CD14-positive monocyte (primary cell): ENCODE measurements around the gene RETREG3. TPM values are rescaled to one million over a fixed set of nuclear protein-coding genes. Genes with fewer than 3 reads are reported as not detected.
"Not testable (repeated sequence)": the region's sequence is repeated elsewhere in the genome, so short reads cannot be mapped to it uniquely, and the experiment has no call there.

Source experiments
- DNase-seq, 3 donors: peaks; one replicate each; pipeline ENCODE4 v3.0.0-alpha.2; 2011 to 2022
- H2AFZ ChIP-seq: 2 replicates; pipeline ENCODE4 v1.6.0; 2012; ENCODE audit warnings: mild to moderate bottlenecking, low read depth, low read length, inconsistent platforms; ENCODE audit not compliant: insufficient read depth, poor library complexity, severe bottlenecking
- H3K27ac ChIP-seq, 2 donors: 1 replicate in 1 of 2; 2 replicates in 1 of 2; pipeline ENCODE4 v1.5.1; 2012 to 2013; ENCODE audit warnings: low read length in 2 of 2, control low read depth in 1 of 2, inconsistent platforms in 1 of 2, low read depth in 1 of 2, mild to moderate bottlenecking in 1 of 2
- H3K27me3 ChIP-seq, 2 donors: one replicate each; pipeline versions ENCODE4 v1.6.0 to v1.6.1; 2011 to 2013; ENCODE audit warnings: low read length in 2 of 2; ENCODE audit not compliant: control insufficient read depth in 2 of 2, insufficient read depth in 2 of 2
- H3K36me3 ChIP-seq, 2 donors: replicated peaks in 1 of 2; 1 replicate in 1 of 2; 2 replicates in 1 of 2; pipeline versions ENCODE4 v1.5.1 to v1.6.1; 2012 to 2013; ENCODE audit warnings: low read length in 2 of 2, control low read depth in 1 of 2, inconsistent platforms in 1 of 2, mild to moderate bottlenecking in 1 of 2; ENCODE audit not compliant: insufficient read depth in 2 of 2, control insufficient read depth in 1 of 2
- H3K4me1 ChIP-seq, 2 donors: 1 replicate in 1 of 2; 2 replicates in 1 of 2; pipeline versions ENCODE4 v1.5.1 to v1.6.1; 2012 to 2013; ENCODE audit warnings: low read length in 2 of 2, control low read depth in 1 of 2, inconsistent platforms in 1 of 2, mild to moderate bottlenecking in 1 of 2, moderate library complexity in 1 of 2; ENCODE audit not compliant: insufficient read depth in 2 of 2, control insufficient read depth in 1 of 2
- H3K4me2 ChIP-seq: replicated peaks from 2 replicates; pipeline ENCODE3; 2012; ENCODE audit warnings: low read length, moderate library complexity, mild to moderate bottlenecking; ENCODE audit not compliant: poor library complexity, severe bottlenecking; ENCODE audit errors: extremely low read depth
- H3K4me3 ChIP-seq, 3 experiments: fragments of 200-600 bp in 1 of 3; sonication (generic) in 1 of 3; replicated peaks in 1 of 3; 1 replicate in 2 of 3; 2 replicates in 1 of 3; pipeline ENCODE4 v1.5.1; 2011 to 2013; ENCODE audit warnings: low read length in 3 of 3, mild to moderate bottlenecking in 3 of 3, control low read depth in 2 of 3, low read depth in 2 of 3, inconsistent platforms in 1 of 3, moderate library complexity in 1 of 3
- H3K79me2 ChIP-seq: 2 replicates; pipeline ENCODE4 v1.6.0; 2012; ENCODE audit warnings: mild to moderate bottlenecking, control low read depth, inconsistent platforms, low read length, moderate library complexity; ENCODE audit not compliant: insufficient read depth
- H3K9ac ChIP-seq: 2 replicates; pipeline ENCODE4 v1.6.0; 2017; ENCODE audit warnings: low read length, mild to moderate bottlenecking; ENCODE audit not compliant: insufficient read depth, poor library complexity, severe bottlenecking
- H3K9me3 ChIP-seq, 2 donors: replicated peaks in 1 of 2; 1 replicate in 1 of 2; 2 replicates in 1 of 2; pipeline versions ENCODE4 v1.5.1 to v1.6.1; 2012 to 2013; ENCODE audit warnings: low read length in 2 of 2, control low read depth in 1 of 2; ENCODE audit not compliant: control insufficient read depth in 1 of 2, insufficient read depth in 1 of 2
- H4K20me1 ChIP-seq: 2 replicates; pipeline ENCODE4 v1.6.0; 2012; ENCODE audit warnings: mild to moderate bottlenecking, low read length, control low read depth, moderate library complexity; ENCODE audit not compliant: insufficient read depth
- H3K27ac Mint-ChIP-seq, 7 donors: one replicate each; pipeline ENCODE4 v1.8.0; 2020; ENCODE audit warnings: mild to moderate bottlenecking in 7 of 7, mixed read lengths in 7 of 7, moderate library complexity in 6 of 7, inconsistent platforms in 2 of 7
- H3K27me3 Mint-ChIP-seq, 3 donors: one replicate each; pipeline ENCODE4 v1.8.0; 2021 to 2022; ENCODE audit warnings: low read depth in 3 of 3, mild to moderate bottlenecking in 3 of 3, mixed read lengths in 3 of 3, moderate library complexity in 3 of 3, inconsistent platforms in 1 of 3
- H3K36me3 Mint-ChIP-seq, 2 donors: one replicate each; pipeline ENCODE4 v1.8.0; 2020; ENCODE audit warnings: mixed read lengths in 2 of 2, inconsistent platforms in 1 of 2, mild to moderate bottlenecking in 1 of 2
- H3K4me1 Mint-ChIP-seq: one replicate; pipeline ENCODE4 v1.8.0; 2020; ENCODE audit warnings: mild to moderate bottlenecking, mixed read lengths
- H3K4me3 Mint-ChIP-seq, 2 donors: one replicate each; pipeline ENCODE4 v1.8.0; 2020; ENCODE audit warnings: mild to moderate bottlenecking in 2 of 2, mixed read lengths in 2 of 2, moderate library complexity in 1 of 2
- H3K9me3 Mint-ChIP-seq, 7 donors: one replicate each; pipeline ENCODE4 v1.8.0; 2020 to 2022; ENCODE audit warnings: mixed read lengths in 7 of 7, mild to moderate bottlenecking in 6 of 7, moderate library complexity in 6 of 7, inconsistent platforms in 2 of 7
- WGBS: methylation state at CpG from one replicate; pipeline ENCODE4 v1.1.5; 2013; ENCODE audit warnings: missing lambda C conversion rate; ENCODE audit not compliant: insufficient coverage; 5-methylcytosine and 5-hydroxymethylcytosine counted together
- intact Hi-C, 2 donors: fragments of 100-400 bp; cut with micrococcal nuclease; formaldehyde crosslinking; loops; one replicate each; pipeline versions ENCODE4 v1.15.0 to v1.15.1; 2023
- polyA plus RNA-seq, 3 donors: library from polyadenylated mRNA; depleted of rRNA in 1 of 3; unstranded in 2 of 3; stranded (reverse) in 1 of 3; fragments of 300-500 nt in 2 of 3; fragments of >200 nt in 1 of 3; fragmentation: Illumina TruSeq in 2 of 3; gene quantifications; 1 replicate in 2 of 3; 2 replicates in 1 of 3; pipeline ENCODE4 v1.2.3, GENCODE V29; 2012 to 2021
- TF ChIP-seq, protein P1 (sequence below): fragments of 200-600 bp; IDR thresholded peaks from one replicate; pipeline ENCODE4 v1.8.0; 2022; ENCODE audit warnings: antibody characterized with exemption, mild to moderate bottlenecking

RETREG3 gene
- polyA plus RNA-seq, 3 donors = 34.0 to 69.9 (median 69.9) TPM

- WGBS = 96% methylated on average over 13 of the region's 17 CpGs
- intact Hi-C loops = no loop called here
- H3K36me3 Mint-ChIP-seq = peaks cover 36 to 42% of the 10 kb centered on the region in 2 donors
- Histone ChIP-seq H3K27ac (no peak overlapping the region), H3K9me3 (no peaks in the 10 kb centered on the region), H3K4me1 (peaks cover 4 to 9% of the 10 kb centered on the region in 2 donors), H3K79me2 (peaks cover 8% of the 10 kb centered on the region), H3K36me3 (peaks cover 30 to 47% of the 10 kb centered on the region in 2 donors), H4K20me1 (peaks cover 3% of the 10 kb centered on the region), H2AFZ (no peak overlapping the region), H3K27me3 (no peaks in the 10 kb centered on the region), H3K4me2 (no peak overlapping the region), H3K9ac (no peak overlapping the region), H3K4me3 (no peak overlapping the region)
- H3K27ac Mint-ChIP-seq = peak overlapping the region in 3 of 7 donors; percentile 7 to 68 (median 12)
- peaks cover 7% of the 10 kb centered on the region for H3K4me1 Mint-ChIP-seq
- no peaks in the 10 kb centered on the region for H3K9me3 Mint-ChIP-seq
- TF ChIP-seq, protein P1, sequence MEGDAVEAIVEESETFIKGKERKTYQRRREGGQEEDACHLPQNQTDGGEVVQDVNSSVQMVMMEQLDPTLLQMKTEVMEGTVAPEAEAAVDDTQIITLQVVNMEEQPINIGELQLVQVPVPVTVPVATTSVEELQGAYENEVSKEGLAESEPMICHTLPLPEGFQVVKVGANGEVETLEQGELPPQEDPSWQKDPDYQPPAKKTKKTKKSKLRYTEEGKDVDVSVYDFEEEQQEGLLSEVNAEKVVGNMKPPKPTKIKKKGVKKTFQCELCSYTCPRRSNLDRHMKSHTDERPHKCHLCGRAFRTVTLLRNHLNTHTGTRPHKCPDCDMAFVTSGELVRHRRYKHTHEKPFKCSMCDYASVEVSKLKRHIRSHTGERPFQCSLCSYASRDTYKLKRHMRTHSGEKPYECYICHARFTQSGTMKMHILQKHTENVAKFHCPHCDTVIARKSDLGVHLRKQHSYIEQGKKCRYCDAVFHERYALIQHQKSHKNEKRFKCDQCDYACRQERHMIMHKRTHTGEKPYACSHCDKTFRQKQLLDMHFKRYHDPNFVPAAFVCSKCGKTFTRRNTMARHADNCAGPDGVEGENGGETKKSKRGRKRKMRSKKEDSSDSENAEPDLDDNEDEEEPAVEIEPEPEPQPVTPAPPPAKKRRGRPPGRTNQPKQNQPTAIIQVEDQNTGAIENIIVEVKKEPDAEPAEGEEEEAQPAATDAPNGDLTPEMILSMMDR = no peak
- H3K4me3 Mint-ChIP-seq = no peak overlapping the region
- peaks cover 0 to 3% (median 0%) of the 10 kb centered on the region in 3 donors for H3K27me3 Mint-ChIP-seq
- DNase-seq = no peak
These were observed 4.6 kb upstream of the RETREG3 start for GRCh38 chr17:42613699-42614295.

- H3K4me2 ChIP-seq = no peak overlapping the region
- no peak overlapping the region for H3K27ac ChIP-seq
- peaks cover 0 to 2% (median 0%) of the 10 kb centered on the region in 7 donors for H3K9me3 Mint-ChIP-seq
- H3K27me3 Mint-ChIP-seq = peaks cover 0 to 3% (median 0%) of the 10 kb centered on the region in 3 donors
- WGBS = 100% methylated on average over 2 of the region's 4 CpGs
- H3K27ac Mint-ChIP-seq = peak overlapping the region in 1 of 7 donors; percentile 18
- H3K4me3 ChIP-seq = no peak overlapping the region
- H4K20me1 ChIP-seq = peaks cover 21% of the 10 kb centered on the region
- no peak overlapping the region for H3K4me3 Mint-ChIP-seq
- H2AFZ ChIP-seq = no peak overlapping the region
- peaks cover 30 to 47% of the 10 kb centered on the region in 2 donors for H3K36me3 ChIP-seq
- peaks cover 17 to 27% of the 10 kb centered on the region in 2 donors for H3K4me1 ChIP-seq
- peaks cover 26% of the 10 kb centered on the region for H3K79me2 ChIP-seq
- H3K27me3 ChIP-seq = no peaks in the 10 kb centered on the region
- no peaks in the 10 kb centered on the region for H3K9me3 ChIP-seq
- intact Hi-C loops = no loop called here
- peaks cover 36 to 42% of the 10 kb centered on the region in 2 donors for H3K36me3 Mint-ChIP-seq
- peaks cover 22% of the 10 kb centered on the region for H3K4me1 Mint-ChIP-seq
- TF ChIP-seq, protein P1 = no peak
- no peak overlapping the region for H3K9ac ChIP-seq
- DNase-seq = no peak
These were observed 2.8 kb upstream of the RETREG3 start for GRCh38 chr17:42612013-42612412.

DNA sequence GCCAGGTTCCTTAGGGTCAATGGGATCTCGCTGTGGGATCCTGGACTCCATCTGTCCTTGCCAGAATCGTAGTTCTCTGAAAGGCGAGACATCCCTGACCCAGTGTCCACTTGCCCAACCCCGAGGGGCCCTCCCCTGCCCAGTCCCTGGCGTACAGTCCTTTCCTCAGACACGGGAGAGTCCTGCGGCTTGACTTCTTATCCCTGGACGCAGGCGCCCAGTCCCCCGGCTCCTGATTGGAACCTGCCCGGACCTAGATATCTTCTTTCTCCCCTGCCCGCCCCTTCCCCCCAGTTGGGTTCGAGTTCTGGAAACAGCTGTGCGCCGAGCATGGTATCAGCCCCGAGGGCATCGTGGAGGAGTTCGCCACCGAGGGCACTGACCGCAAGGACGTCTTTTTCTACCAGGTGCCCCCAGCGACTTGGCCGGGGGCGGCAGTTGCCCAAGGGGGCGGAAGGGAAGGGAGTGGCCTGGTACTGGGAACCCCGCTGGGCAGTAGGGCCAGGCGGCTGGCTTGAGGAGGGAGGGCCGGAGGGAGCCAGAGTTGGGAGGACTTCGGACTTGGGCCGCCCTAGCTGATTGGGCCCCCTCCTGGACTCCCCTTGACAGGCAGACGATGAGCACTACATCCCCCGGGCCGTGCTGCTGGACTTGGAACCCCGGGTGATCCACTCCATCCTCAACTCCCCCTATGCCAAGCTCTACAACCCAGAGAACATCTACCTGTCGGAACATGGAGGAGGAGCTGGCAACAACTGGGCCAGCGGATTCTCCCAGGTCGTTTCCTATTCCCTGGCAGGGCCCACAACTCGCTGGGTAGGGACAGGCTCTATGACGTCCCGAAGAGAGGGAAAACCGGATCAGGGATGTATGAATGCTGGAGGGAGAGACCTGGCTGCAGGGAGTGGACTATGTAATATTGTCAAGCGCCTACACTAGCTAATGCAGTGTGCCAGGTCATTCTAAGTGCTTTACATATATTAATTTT is 934 bp upstream of the RETREG3 start:
- not testable (repeated sequence) for H3K27me3 ChIP-seq, H3K9me3 ChIP-seq, H3K27me3 Mint-ChIP-seq, H3K9me3 Mint-ChIP-seq, DNase-seq
- WGBS = 15% methylated on average over 17 of the region's 42 CpGs
- Histone ChIP-seq H3K79me2 (peaks cover 45% of the 10 kb centered on the region), H3K9ac (peak overlapping the region; percentile 91), H3K36me3 (peaks cover 29 to 42% of the 10 kb centered on the region in 2 donors), H3K27ac (peak overlapping the region; percentile 56 to 90), H2AFZ (peak overlapping the region; percentile 93), H3K4me2 (peak overlapping the region; percentile 86), H3K4me3 (peak overlapping the region; percentile 58 to 92 (median 80)), H3K4me1 (peaks cover 21 to 32% of the 10 kb centered on the region in 2 donors), H4K20me1 (peaks cover 40% of the 10 kb centered on the region)
- Mint-ChIP-seq H3K4me1 (peaks cover 29% of the 10 kb centered on the region), H3K36me3 (peaks cover 32 to 39% of the 10 kb centered on the region in 2 donors), H3K27ac (peak overlapping the region; percentile 83 to 95 (median 88)), H3K4me3 (peak overlapping the region; percentile 100)
- intact Hi-C loops = loop anchor here (2.0 to 5.0 kb wide), 2 partner anchors 43 to 67 kb away; partner anchors contain the start of genes MLX (in 1 of the 2) and PLEKHH3 (in 1 of the 2)
